ENCODE measurements around the gene C9.
"Not testable (repeated sequence)": the region's sequence is repeated elsewhere in the genome, so short reads cannot be mapped to it uniquely, and the experiment has no call there.

C9 gene

DNA sequence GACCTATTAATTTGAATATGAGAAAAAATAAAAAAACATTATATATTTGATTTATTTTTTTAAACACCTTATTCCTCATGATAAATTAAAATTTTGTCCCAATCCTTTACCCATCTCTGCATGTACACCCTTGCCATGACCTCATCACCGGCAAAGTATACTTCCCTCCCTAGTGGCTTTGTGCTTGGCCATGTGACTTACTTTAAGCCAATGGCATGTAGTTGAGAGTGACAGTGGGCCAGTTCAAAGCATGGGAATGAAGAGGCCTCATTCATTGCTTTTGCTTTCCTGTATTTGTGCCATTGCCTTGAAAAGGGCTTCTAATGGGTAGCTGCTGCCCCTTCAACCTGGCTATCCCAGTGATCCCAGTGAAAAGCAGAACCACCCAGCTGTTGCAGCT is 31.2 kb downstream of the C9 start:
- no peak for DNase-seq (ENCODE audit: low read depth, low spot score)
- H3K4me1 ChIP-seq (ENCODE audit: control insufficient read depth, insufficient read depth, low read length): no peaks in the 10 kb centered on the region
- no peak overlapping the region for H3K27ac ChIP-seq (ENCODE audit: low read length)
- no peaks in the 10 kb centered on the region for H3K36me3 ChIP-seq (ENCODE audit: control insufficient read depth, insufficient read depth, low read length)
- no CpG with 5 or more reads among the region's 1 CpG for WGBS (ENCODE audit: insufficient coverage, insufficient read length)
- no peaks in the 10 kb centered on the region for H3K27me3 ChIP-seq (ENCODE audit: control insufficient read depth, insufficient read depth, low read length)
- H3K9me3 ChIP-seq (ENCODE audit: control insufficient read depth, insufficient read depth, low read length): no peaks in the 10 kb centered on the region
- no peak overlapping the region for H3K4me3 ChIP-seq (ENCODE audit: low read length)

DNA sequence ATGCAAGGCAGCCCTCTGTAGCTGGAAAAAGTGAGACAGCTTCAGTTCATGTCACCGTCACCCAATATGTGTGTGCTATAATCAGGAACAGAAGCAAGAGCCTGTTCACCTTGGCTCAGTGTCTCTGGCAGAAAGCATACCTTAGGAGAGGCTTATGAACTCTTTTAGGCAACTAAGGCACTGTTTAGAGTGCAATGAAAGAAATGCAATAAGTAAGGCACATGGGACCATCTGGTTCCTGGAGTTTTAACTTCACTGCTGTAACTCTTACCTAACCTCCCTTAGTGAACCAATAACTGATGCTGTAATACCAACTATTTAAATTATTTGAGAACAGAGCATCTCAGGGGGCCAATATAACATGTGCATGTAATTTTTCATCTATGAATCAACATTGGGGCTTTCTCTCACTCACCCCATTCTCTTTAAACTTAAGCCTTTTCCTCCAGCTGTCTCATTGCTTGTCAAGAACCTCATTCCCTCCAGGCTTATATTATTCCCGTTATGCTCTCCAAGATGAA is 32.4 kb downstream of the C9 start:
- H3K36me3 ChIP-seq (ENCODE audit: control insufficient read depth, insufficient read depth, low read length): no peaks in the 10 kb centered on the region
- no peaks in the 10 kb centered on the region for H3K4me1 ChIP-seq (ENCODE audit: control insufficient read depth, insufficient read depth, low read length)
- H3K27ac ChIP-seq (ENCODE audit: low read length): no peak overlapping the region
- H3K27me3 ChIP-seq (ENCODE audit: control insufficient read depth, insufficient read depth, low read length): no peaks in the 10 kb centered on the region
- H3K4me3 ChIP-seq (ENCODE audit: low read length): no peak overlapping the region
- no CpG with 5 or more reads among the region's 2 CpGs for WGBS (ENCODE audit: insufficient coverage, insufficient read length)
- no peak for DNase-seq (ENCODE audit: low read depth, low spot score)
- no peaks in the 10 kb centered on the region for H3K9me3 ChIP-seq (ENCODE audit: control insufficient read depth, insufficient read depth, low read length)

DNA sequence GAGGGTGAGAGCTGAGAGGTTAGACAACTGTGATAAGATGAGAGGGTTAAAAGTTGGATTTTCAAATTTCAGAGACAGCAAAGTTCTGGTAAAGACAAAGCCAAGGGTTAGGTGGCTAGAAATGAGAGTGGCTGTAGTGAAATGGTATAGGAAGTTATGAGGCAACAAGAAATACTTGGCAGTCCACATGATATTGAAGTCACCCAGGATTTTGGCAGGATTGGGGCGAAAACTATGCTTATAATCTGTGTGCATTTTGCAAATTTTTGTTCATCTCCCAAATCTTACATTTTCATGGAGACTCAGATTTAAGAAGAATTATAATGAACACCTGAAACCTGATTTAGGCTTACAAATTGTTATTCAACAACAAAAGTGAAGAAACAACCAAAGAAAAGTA is 35.6 kb downstream of the C9 start:
- Histone ChIP-seq H3K36me3 (ENCODE audit: control insufficient read depth, insufficient read depth, low read length) (no peaks in the 10 kb centered on the region), H3K27me3 (ENCODE audit: control insufficient read depth, insufficient read depth, low read length) (no peaks in the 10 kb centered on the region), H3K4me3 (ENCODE audit: low read length) (no peak overlapping the region), H3K4me1 (ENCODE audit: control insufficient read depth, insufficient read depth, low read length) (no peaks in the 10 kb centered on the region), H3K9me3 (ENCODE audit: control insufficient read depth, insufficient read depth, low read length) (no peaks in the 10 kb centered on the region), H3K27ac (ENCODE audit: low read length) (no peak overlapping the region)
- WGBS (ENCODE audit: insufficient coverage, insufficient read length): no CpG with 5 or more reads among the region's 1 CpG
- DNase-seq (ENCODE audit: low read depth, low spot score): no peak

DNA sequence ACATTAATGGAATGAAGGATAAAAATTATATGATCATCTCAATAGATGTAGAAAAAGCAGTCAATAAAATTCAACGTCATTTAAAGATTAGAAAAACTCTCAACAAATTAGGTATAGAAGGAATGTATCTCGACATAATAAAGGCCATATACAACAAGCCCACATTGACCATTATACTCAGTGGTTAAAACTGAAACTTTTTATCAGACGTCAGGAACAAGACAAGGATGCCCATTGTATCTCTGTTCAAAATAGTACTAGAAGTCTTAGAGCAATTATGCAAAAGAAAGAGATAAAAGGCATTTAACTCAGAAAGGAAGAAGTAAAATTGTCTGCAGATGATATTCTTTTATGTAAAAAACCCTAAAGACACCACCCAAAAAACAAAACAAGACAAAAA is 40.8 kb downstream of the C9 start:
- Histone ChIP-seq H3K9me3 (ENCODE audit: control insufficient read depth, insufficient read depth, low read length) (no peaks in the 10 kb centered on the region), H3K4me1 (ENCODE audit: control insufficient read depth, insufficient read depth, low read length) (no peaks in the 10 kb centered on the region), H3K27me3 (ENCODE audit: control insufficient read depth, insufficient read depth, low read length) (no peaks in the 10 kb centered on the region), H3K36me3 (ENCODE audit: control insufficient read depth, insufficient read depth, low read length) (no peaks in the 10 kb centered on the region), H3K27ac (ENCODE audit: low read length) (no peak overlapping the region), H3K4me3 (ENCODE audit: low read length) (no peak overlapping the region)
- no peak for DNase-seq (ENCODE audit: low read depth, low spot score)
- WGBS (ENCODE audit: insufficient coverage, insufficient read length): no CpG with 5 or more reads among the region's 3 CpGs

DNA sequence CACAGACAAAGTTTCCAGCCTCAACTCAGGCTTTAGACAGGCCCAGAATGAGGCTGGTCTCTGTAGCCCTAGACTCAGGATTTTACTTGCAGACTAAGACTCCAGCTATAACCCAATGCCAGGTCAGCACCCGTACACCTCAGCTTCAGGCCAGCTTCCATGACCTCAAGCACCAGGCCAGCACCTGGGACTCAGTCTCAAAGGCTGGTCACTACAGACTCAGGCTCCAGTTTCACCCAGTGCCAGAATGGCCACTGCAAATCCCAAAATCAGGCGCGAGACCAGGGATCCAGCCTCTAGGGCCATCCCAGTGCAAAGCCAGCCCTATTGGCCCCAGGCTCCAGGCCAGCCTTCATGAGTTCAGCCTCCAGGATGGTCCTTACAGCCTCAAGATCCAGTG is 44.9 kb downstream of the C9 start:
- Histone ChIP-seq H3K4me1 (ENCODE audit: control insufficient read depth, insufficient read depth, low read length) (no peaks in the 10 kb centered on the region), H3K27me3 (ENCODE audit: control insufficient read depth, insufficient read depth, low read length) (no peaks in the 10 kb centered on the region), H3K36me3 (ENCODE audit: control insufficient read depth, insufficient read depth, low read length) (no peaks in the 10 kb centered on the region), H3K27ac (ENCODE audit: low read length) (no peak overlapping the region), H3K4me3 (ENCODE audit: low read length) (no peak overlapping the region), H3K9me3 (ENCODE audit: control insufficient read depth, insufficient read depth, low read length) (no peaks in the 10 kb centered on the region)
- DNase-seq (ENCODE audit: low read depth, low spot score): no peak
- no CpG with 5 or more reads among the region's 3 CpGs for WGBS (ENCODE audit: insufficient coverage, insufficient read length)

DNA sequence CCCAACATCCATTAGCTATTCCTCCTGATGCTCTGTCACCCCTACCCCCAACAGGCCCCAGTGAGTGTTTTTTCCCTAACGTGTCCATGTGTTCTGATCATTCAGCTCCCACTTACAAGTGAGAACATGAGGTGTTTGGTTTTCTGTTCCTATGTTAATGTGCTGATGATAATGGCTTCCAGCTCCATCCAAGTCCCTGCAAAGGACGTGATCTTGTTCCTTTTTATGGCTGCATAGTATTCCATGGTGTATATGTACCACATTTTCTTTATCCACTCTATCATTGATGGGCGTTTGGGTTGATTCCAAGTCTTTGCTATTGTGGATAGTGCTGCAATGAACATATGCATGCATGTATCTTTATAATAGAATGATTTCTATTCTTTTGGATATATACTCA is 47.8 kb downstream of the C9 start:
- not testable (repeated sequence) for H3K27ac ChIP-seq (ENCODE audit: low read length); H3K4me1 ChIP-seq (ENCODE audit: control insufficient read depth, insufficient read depth, low read length); H3K4me3 ChIP-seq (ENCODE audit: low read length); H3K27me3 ChIP-seq (ENCODE audit: control insufficient read depth, insufficient read depth, low read length); H3K9me3 ChIP-seq (ENCODE audit: control insufficient read depth, insufficient read depth, low read length); DNase-seq (ENCODE audit: low read depth, low spot score); H3K36me3 ChIP-seq (ENCODE audit: control insufficient read depth, insufficient read depth, low read length)
- no CpG with 5 or more reads among the region's 3 CpGs for whole genome bisulfite sequencing (ENCODE audit: insufficient coverage, insufficient read length)

DNA sequence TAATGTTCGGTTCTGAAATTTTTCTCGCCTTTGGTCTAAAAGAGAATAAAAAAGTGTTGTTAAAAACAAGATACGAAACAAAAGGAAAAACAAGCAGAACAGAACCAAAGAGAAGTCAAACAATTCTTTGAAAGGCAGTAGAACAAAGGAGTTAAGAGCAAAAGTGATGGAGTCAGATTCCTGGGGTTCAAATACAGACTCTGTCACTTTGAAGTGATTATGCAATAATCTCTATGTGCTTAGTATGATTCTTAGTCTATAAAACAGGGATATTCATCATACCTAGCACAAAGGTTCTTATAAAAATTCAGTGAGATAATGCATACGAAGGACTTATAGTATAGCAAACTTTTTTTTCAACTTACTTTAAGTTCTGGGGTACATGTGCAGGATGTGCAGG is 48.3 kb downstream of the C9 start:
- H3K27me3 ChIP-seq (ENCODE audit: control insufficient read depth, insufficient read depth, low read length): no peaks in the 10 kb centered on the region
- no peaks in the 10 kb centered on the region for H3K36me3 ChIP-seq (ENCODE audit: control insufficient read depth, insufficient read depth, low read length)
- no peak overlapping the region for H3K4me3 ChIP-seq (ENCODE audit: low read length)
- H3K9me3 ChIP-seq (ENCODE audit: control insufficient read depth, insufficient read depth, low read length): no peaks in the 10 kb centered on the region
- WGBS (ENCODE audit: insufficient coverage, insufficient read length): no CpG with 5 or more reads among the region's 4 CpGs
- no peak for DNase-seq (ENCODE audit: low read depth, low spot score)
- H3K27ac ChIP-seq (ENCODE audit: low read length): no peak overlapping the region
- H3K4me1 ChIP-seq (ENCODE audit: control insufficient read depth, insufficient read depth, low read length): no peaks in the 10 kb centered on the region

DNA sequence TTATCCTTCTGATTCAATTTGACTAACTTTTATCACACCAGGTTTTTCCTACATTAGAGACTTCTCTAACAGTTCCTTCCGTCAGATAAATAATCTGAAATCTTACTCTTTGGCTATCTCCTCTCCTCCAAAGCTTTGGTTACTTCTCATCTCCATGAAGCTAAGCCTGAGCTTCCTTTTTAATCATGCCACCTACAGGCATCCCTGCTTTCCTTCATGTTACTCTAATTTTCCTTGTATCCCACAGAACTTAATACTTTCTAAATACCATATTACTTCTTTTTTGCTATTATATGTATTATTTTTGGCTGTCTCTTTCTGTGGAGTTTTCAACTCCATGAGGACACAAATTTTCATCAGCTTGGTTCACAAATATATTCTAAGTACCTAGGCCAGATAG is 49.7 kb downstream of the C9 start:
- Histone ChIP-seq H3K27ac (ENCODE audit: low read length) (no peak overlapping the region), H3K9me3 (ENCODE audit: control insufficient read depth, insufficient read depth, low read length) (no peaks in the 10 kb centered on the region), H3K27me3 (ENCODE audit: control insufficient read depth, insufficient read depth, low read length) (no peaks in the 10 kb centered on the region), H3K4me3 (ENCODE audit: low read length) (no peak overlapping the region), H3K4me1 (ENCODE audit: control insufficient read depth, insufficient read depth, low read length) (no peaks in the 10 kb centered on the region), H3K36me3 (ENCODE audit: control insufficient read depth, insufficient read depth, low read length) (no peaks in the 10 kb centered on the region)
- WGBS (ENCODE audit: insufficient coverage, insufficient read length): no CpG with 5 or more reads among the region's 1 CpG
- DNase-seq (ENCODE audit: low read depth, low spot score): no peak

DNA sequence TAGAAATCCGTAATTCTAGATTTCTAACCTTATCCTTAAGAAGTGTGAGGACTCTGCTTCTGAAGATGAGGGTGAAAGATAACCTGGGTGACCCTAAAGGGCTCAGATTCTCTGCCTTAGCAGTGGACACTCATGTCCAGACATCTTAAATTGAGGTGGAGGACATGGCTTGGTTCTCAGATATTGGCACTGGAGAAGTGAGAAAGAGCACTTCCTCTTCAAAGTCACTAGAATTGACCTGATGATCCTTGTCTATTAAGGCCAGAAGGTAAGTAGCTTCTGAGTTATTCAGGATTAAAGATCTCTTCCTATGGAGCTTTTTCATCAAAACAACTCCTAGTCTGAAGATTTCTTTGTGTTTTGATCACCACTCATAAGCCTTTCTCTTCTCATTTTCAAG is 54.8 kb downstream of the C9 start:
- H3K4me3 ChIP-seq (ENCODE audit: low read length): no peak overlapping the region
- no CpG with 5 or more reads among the region's 1 CpG for whole genome bisulfite sequencing (ENCODE audit: insufficient coverage, insufficient read length)
- no peaks in the 10 kb centered on the region for H3K27me3 ChIP-seq (ENCODE audit: control insufficient read depth, insufficient read depth, low read length)
- H3K4me1 ChIP-seq (ENCODE audit: control insufficient read depth, insufficient read depth, low read length): no peaks in the 10 kb centered on the region
- no peak overlapping the region for H3K27ac ChIP-seq (ENCODE audit: low read length)
- DNase-seq (ENCODE audit: low read depth, low spot score): no peak
- no peaks in the 10 kb centered on the region for H3K36me3 ChIP-seq (ENCODE audit: control insufficient read depth, insufficient read depth, low read length)
- no peaks in the 10 kb centered on the region for H3K9me3 ChIP-seq (ENCODE audit: control insufficient read depth, insufficient read depth, low read length)

DNA sequence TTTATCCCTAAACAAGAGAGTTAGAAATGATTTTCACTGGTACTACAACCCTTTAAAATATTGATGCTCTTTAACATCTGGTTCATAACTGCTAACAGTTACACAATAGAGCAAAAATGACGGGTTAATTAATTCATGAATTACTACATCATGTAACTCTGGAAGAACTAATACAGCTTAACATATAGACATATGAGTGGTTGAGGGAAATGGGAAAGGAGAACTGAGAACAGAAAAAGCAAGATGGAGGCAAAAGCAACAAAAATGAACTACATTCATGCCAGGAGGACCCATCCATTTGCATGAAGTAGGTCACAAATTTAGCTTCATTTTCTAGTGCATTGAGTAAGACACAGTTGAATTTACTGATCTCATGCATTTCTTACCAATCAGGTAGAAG is 61.8 kb downstream of the C9 start:
- no CpG with 5 or more reads among the region's 1 CpG for WGBS (ENCODE audit: insufficient coverage, insufficient read length)
- Histone ChIP-seq H3K9me3 (ENCODE audit: control insufficient read depth, insufficient read depth, low read length) (no peaks in the 10 kb centered on the region), H3K36me3 (ENCODE audit: control insufficient read depth, insufficient read depth, low read length) (no peaks in the 10 kb centered on the region), H3K27ac (ENCODE audit: low read length) (no peak overlapping the region), H3K27me3 (ENCODE audit: control insufficient read depth, insufficient read depth, low read length) (no peaks in the 10 kb centered on the region), H3K4me3 (ENCODE audit: low read length) (no peak overlapping the region), H3K4me1 (ENCODE audit: control insufficient read depth, insufficient read depth, low read length) (no peaks in the 10 kb centered on the region)
- DNase-seq (ENCODE audit: low read depth, low spot score): no peak

DNA sequence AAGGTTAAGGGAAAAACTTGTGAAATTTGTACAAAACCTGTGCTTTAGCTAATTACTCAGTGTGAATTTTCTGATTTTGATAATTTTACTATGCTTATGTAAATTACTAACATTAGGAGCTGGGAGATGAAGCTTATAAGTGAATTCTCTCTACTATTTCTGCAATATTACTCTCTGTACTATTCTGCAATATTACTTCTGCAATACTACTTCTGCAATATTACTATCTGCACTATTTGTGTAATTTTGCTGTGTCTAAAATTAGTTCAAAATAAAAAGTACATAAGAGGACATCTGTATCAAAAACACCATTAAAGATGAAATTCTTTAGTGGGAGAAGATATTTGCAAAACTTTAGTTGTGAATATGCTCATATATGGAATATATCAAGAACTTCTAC is 62.9 kb downstream of the C9 start:
- H3K27me3 ChIP-seq (ENCODE audit: control insufficient read depth, insufficient read depth, low read length): no peaks in the 10 kb centered on the region
- no peaks in the 10 kb centered on the region for H3K36me3 ChIP-seq (ENCODE audit: control insufficient read depth, insufficient read depth, low read length)
- H3K4me1 ChIP-seq (ENCODE audit: control insufficient read depth, insufficient read depth, low read length): no peaks in the 10 kb centered on the region
- DNase-seq (ENCODE audit: low read depth, low spot score): no peak
- H3K4me3 ChIP-seq (ENCODE audit: low read length): no peak overlapping the region
- H3K9me3 ChIP-seq (ENCODE audit: control insufficient read depth, insufficient read depth, low read length): no peaks in the 10 kb centered on the region
- H3K27ac ChIP-seq (ENCODE audit: low read length): no peak overlapping the region
